Activated naive CD8-positive, alpha-beta T cell treated with anti-CD3 and anti-CD28 coated beads, Interleukin-2, amount 10 ng/mL, durations not matched to agents 7 days and 5 days (primary cell): ENCODE results near the gene DYNC2I2. TPM values are rescaled to one million over a fixed set of nuclear protein-coding genes. Genes with fewer than 3 reads are reported as not detected.
"Not testable (repeated sequence)": the region's sequence is repeated elsewhere in the genome, so short reads cannot be mapped to it uniquely, and the experiment has no call there.

ENCODE experiments used
- ATAC-seq: fragments of 150-1000 bp; cut with Tn5 transposase; one replicate; pipeline ENCODE4 v1.10.0; 2021; ENCODE audit warnings: low read depth, moderate library complexity
- POLR2A ChIA-PET: fragments of 350-600 bp; sonication (Branson Sonifier 250); formaldehyde crosslinking; loops from one replicate; lab custom pipeline; 2021; ENCODE audit warnings: antibody characterized with exemption; lab: Charles Lee
- DNase-seq: peaks from one replicate; pipeline ENCODE4 v3.0.0; 2021
- H3K27ac Mint-ChIP-seq: one replicate; pipeline ENCODE4 v1.8.0; 2022; ENCODE audit warnings: mild to moderate bottlenecking, mixed read lengths
- H3K27me3 Mint-ChIP-seq: one replicate; pipeline ENCODE4 v1.8.0; 2022; ENCODE audit warnings: mild to moderate bottlenecking, moderate library complexity, mixed read lengths
- H3K36me3 Mint-ChIP-seq: one replicate; pipeline ENCODE4 v1.8.0; 2021; ENCODE audit warnings: mild to moderate bottlenecking, mixed read lengths
- H3K4me1 Mint-ChIP-seq: one replicate; pipeline ENCODE4 v1.8.0; 2021; ENCODE audit warnings: mixed read lengths
- H3K4me3 Mint-ChIP-seq: one replicate; pipeline ENCODE4 v1.8.0; 2022; ENCODE audit warnings: mild to moderate bottlenecking, moderate library complexity, mixed read lengths
- H3K9me3 Mint-ChIP-seq: one replicate; pipeline ENCODE4 v1.8.0; 2021; ENCODE audit warnings: mixed read lengths
- total RNA-seq, 2 experiments: library from RNA; stranded (reverse); gene quantifications; one replicate each; pipeline ENCODE4 v1.2.3, GENCODE V29; 2021

The DYNC2I2 gene
- total RNA-seq: 10 to 100 TPM; 37.7 to 40.4 TPM

GRCh38 chr9:128656416-128657343, at the start of gene DYNC2I2:
Gene DYNC2I2, minus strand, starts transcription at chr9:128656847. Its CDS starts 121 bp downstream, at chr9:128656726.
- H3K4me3 Mint-ChIP-seq: peak within 1 kb of the TSS; percentile 95

DNA sequence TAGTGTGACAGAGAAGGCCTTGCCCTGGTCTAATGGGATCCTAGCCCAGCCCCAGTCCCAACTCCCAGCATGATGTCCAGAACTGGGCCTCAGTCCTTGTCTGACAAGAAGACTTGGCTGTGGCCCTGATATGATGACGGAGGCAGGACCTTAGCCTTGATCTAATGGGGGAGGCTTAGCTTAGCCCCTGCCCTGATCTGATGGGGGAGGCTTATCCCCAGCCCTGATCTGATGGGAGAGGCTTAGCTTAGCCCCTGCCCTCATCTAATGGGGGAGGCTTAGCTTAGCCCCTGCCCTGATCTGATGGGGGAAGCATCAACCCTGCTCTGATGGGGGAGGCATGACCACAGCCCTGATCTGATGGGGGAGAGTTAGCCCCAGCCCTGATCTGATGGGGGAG, 49.4 kb upstream of the DYNC2I2 start:
- Mint-ChIP-seq H3K9me3 (no peaks in the 10 kb centered on the region), H3K36me3 (no peaks in the 10 kb centered on the region), H3K27me3 (no peaks in the 10 kb centered on the region), H3K4me3 (no peak overlapping the region), H3K4me1 (peaks cover 10% of the 10 kb centered on the region), H3K27ac (no peak overlapping the region)
- ATAC-seq: no peak
- POLR2A ChIA-PET: interaction anchor here (0.5 kb wide), 1 partner anchor 269 kb away, joined by 3 read pairs; no protein-coding TSS in a partner anchor
- no peak for DNase-seq

More at GRCh38 chr9:128656416-128657343, at the start of gene DYNC2I2:
- POLR2A ChIA-PET: interaction anchor here (0.7 to 2.3 kb wide), 6 partner anchors 28 to 103 kb away, joined by 3 to 15 read pairs (median 4); partner anchors contain the start of genes SET and ZDHHC12
- H3K4me1 Mint-ChIP-seq: peaks cover 10% of the 10 kb centered on the region
- H3K36me3 Mint-ChIP-seq: no peaks in the 10 kb centered on the region
- peak; percentile 98 for DNase-seq
- H3K27me3 Mint-ChIP-seq: no peaks in the 10 kb centered on the region
- ATAC-seq: peak; percentile 94
- no peaks in the 10 kb centered on the region for H3K9me3 Mint-ChIP-seq
- H3K27ac Mint-ChIP-seq: peak within 1 kb of the TSS; percentile 100

- DNase-seq (peak; percentile 30), ATAC-seq (no peak)
- Mint-ChIP-seq H3K4me3 (no peak overlapping the region), H3K4me1 (peaks cover 10% of the 10 kb centered on the region), H3K36me3 (no peaks in the 10 kb centered on the region), H3K9me3 (no peaks in the 10 kb centered on the region), H3K27me3 (no peaks in the 10 kb centered on the region), H3K27ac (no peak overlapping the region)
- POLR2A ChIA-PET: interaction anchor here (0.5 to 1.1 kb wide), 2 partner anchors 16 to 270 kb away, joined by 3 read pairs; partner anchors contain the start of gene SET
Observed at GRCh38 chr9:128705051-128705965, 48.7 kb upstream of the DYNC2I2 start.

DNA sequence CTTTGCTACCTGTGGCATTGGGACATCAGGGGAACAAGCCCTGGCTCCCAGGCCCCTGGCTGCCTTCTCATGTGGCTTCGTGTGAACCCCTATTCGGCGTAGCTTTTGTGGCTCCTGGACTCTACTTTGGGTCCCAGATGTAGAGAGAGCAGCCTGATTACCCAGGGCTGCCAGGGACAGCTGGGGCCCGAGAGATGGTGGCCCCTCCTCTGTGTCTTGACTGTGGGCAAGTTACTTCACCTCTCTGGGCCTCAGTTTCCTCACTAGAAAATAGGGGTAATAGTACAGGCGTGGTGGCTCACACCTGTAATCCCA, 47.7 kb upstream of the DYNC2I2 start:
- POLR2A ChIA-PET: interaction anchor here (0.7 to 1.5 kb wide), 4 partner anchors 15 to 114 kb away, joined by 3 to 4 read pairs (median 4); partner anchors contain the start of genes ENDOG, SET and ZDHHC12
- no peak overlapping the region for H3K27ac Mint-ChIP-seq
- no peak overlapping the region for H3K4me3 Mint-ChIP-seq
- H3K4me1 Mint-ChIP-seq: peaks cover 10% of the 10 kb centered on the region
- H3K36me3 Mint-ChIP-seq: no peaks in the 10 kb centered on the region
- DNase-seq: no peak
- ATAC-seq: no peak
- H3K9me3 Mint-ChIP-seq: no peaks in the 10 kb centered on the region
- H3K27me3 Mint-ChIP-seq: no peaks in the 10 kb centered on the region

- Mint-ChIP-seq H3K36me3 (no peaks in the 10 kb centered on the region), H3K27ac (peak overlapping the region; percentile 48), H3K27me3 (no peaks in the 10 kb centered on the region), H3K9me3 (no peaks in the 10 kb centered on the region), H3K4me1 (peaks cover 10% of the 10 kb centered on the region), H3K4me3 (peak overlapping the region; percentile 92)
- DNase-seq (peak; percentile 30), ATAC-seq (no peak)
- POLR2A ChIA-PET: interaction anchor here (0.7 to 1.5 kb wide), 5 partner anchors 14 to 115 kb away, joined by 3 to 4 read pairs (median 4); partner anchors contain the start of genes ENDOG, SET and ZDHHC12
Observed at GRCh38 chr9:128703616-128704355, 47.1 kb upstream of the DYNC2I2 start.

GRCh38 chr9:128702949-128703615, 46.4 kb upstream of the DYNC2I2 start:
- Mint-ChIP-seq H3K27me3 (no peaks in the 10 kb centered on the region), H3K27ac (peak overlapping the region; percentile 48), H3K9me3 (no peaks in the 10 kb centered on the region), H3K36me3 (no peaks in the 10 kb centered on the region), H3K4me3 (peak overlapping the region; percentile 92), H3K4me1 (peaks cover 10% of the 10 kb centered on the region)
- peak; percentile 29 for ATAC-seq
- peak; percentile 60 for DNase-seq
- POLR2A ChIA-PET: interaction anchor here (1.0 to 1.5 kb wide), 3 partner anchors 13 to 116 kb away, joined by 4 read pairs; partner anchors contain the start of genes ENDOG and ZDHHC12

DNA sequence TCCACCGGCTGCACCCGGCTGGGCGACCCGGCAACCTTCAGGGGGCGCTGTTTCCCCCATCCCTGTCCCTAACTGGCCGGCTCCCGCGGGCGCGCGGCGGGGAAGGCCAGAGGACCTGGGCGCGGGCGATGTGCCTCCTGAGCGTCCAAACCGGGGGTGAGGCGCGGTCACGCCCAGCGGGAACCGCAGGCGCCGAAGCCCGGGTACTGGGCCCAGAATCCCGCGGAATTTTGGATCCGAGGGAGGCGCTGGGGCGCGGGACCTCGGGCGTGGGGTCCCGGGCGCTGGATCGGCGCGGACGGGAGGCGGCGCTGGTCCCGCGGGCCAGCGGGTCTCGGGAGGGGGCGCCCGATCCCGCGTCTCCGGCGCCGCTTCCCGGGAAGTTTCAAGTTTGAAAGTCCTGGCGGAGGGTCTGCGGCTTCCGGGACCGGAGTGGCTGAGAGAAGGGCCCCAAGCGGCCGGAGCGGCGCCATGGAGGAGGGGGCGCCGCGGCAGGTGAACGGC, 45.9 kb upstream of the DYNC2I2 start, which contains the start of gene PKN3:
PKN3 (plus strand) TSS at position 59 of the 504 bp plus-strand sequence; CDS start at position 472, 413 bp downstream.
- POLR2A ChIA-PET: interaction anchor here (0.6 to 1.2 kb wide), 5 partner anchors 9 to 68 kb away, joined by 3 to 13 read pairs (median 4); partner anchors contain the start of gene SET
- ATAC-seq (peak; percentile 91), DNase-seq (peak; percentile 97)
- Mint-ChIP-seq H3K27me3 (no peaks in the 10 kb centered on the region), H3K27ac (peak within 1 kb of the TSS; percentile 81), H3K36me3 (no peaks in the 10 kb centered on the region), H3K4me3 (peak within 1 kb of the TSS; percentile 92), H3K9me3 (no peaks in the 10 kb centered on the region), H3K4me1 (peaks cover 10% of the 10 kb centered on the region)

GRCh38 chr9:128701227-128701854, 44.7 kb upstream of the DYNC2I2 start:
- peak overlapping the region; percentile 69 for H3K4me3 Mint-ChIP-seq
- H3K4me1 Mint-ChIP-seq: peaks cover 10% of the 10 kb centered on the region
- DNase-seq (peak; percentile 28), ATAC-seq (no peak)
- no peak overlapping the region for H3K27ac Mint-ChIP-seq
- no peaks in the 10 kb centered on the region for H3K9me3 Mint-ChIP-seq
- H3K36me3 Mint-ChIP-seq: no peaks in the 10 kb centered on the region
- POLR2A ChIA-PET: interaction anchor here (0.9 to 2.0 kb wide), 4 partner anchors 11 to 22 kb away, joined by 3 to 13 read pairs (median 6); partner anchors contain the start of gene SET
- H3K27me3 Mint-ChIP-seq: no peaks in the 10 kb centered on the region

- POLR2A ChIA-PET: interaction anchor here (0.7 to 2.0 kb wide), 4 partner anchors 9 to 122 kb away, joined by 3 to 8 read pairs (median 4); partner anchors contain the start of gene ZDHHC12
- not testable (repeated sequence) for H3K27ac Mint-ChIP-seq, ATAC-seq
Observed at GRCh38 chr9:128699096-128699795, 42.6 kb upstream of the DYNC2I2 start.

GRCh38 chr9:128696923-128697707, 40.5 kb upstream of the DYNC2I2 start:
- DNase-seq: no peak
- Mint-ChIP-seq H3K9me3 (no peaks in the 10 kb centered on the region), H3K36me3 (peaks cover 18% of the 10 kb centered on the region), H3K4me1 (peaks cover 16% of the 10 kb centered on the region), H3K27ac (no peak overlapping the region), H3K27me3 (no peaks in the 10 kb centered on the region), H3K4me3 (no peak overlapping the region)
- ATAC-seq: no peak
- POLR2A ChIA-PET: interaction anchor here (0.7 to 2.5 kb wide), 5 partner anchors 8 to 30 kb away, joined by 4 to 10 read pairs (median 9); partner anchors contain the start of genes SET and ZDHHC12

More at GRCh38 chr9:128699096-128699795, 42.6 kb upstream of the DYNC2I2 start:
- not testable (repeated sequence) for H3K36me3 Mint-ChIP-seq, H3K4me1 Mint-ChIP-seq, H3K27me3 Mint-ChIP-seq, H3K4me3 Mint-ChIP-seq, H3K9me3 Mint-ChIP-seq
- DNase-seq: peak; percentile 22
